Activated T-cell treated with anti-CD3 and anti-CD28 coated beads for 48 hours (primary cell): ENCODE data around the gene TOMM40L.

Experiments
- DNase-seq: peaks from one replicate; pipeline ENCODE4 v3.0.0-alpha.2; 2020; ENCODE audit warnings: low read depth

TOMM40L gene

DNA sequence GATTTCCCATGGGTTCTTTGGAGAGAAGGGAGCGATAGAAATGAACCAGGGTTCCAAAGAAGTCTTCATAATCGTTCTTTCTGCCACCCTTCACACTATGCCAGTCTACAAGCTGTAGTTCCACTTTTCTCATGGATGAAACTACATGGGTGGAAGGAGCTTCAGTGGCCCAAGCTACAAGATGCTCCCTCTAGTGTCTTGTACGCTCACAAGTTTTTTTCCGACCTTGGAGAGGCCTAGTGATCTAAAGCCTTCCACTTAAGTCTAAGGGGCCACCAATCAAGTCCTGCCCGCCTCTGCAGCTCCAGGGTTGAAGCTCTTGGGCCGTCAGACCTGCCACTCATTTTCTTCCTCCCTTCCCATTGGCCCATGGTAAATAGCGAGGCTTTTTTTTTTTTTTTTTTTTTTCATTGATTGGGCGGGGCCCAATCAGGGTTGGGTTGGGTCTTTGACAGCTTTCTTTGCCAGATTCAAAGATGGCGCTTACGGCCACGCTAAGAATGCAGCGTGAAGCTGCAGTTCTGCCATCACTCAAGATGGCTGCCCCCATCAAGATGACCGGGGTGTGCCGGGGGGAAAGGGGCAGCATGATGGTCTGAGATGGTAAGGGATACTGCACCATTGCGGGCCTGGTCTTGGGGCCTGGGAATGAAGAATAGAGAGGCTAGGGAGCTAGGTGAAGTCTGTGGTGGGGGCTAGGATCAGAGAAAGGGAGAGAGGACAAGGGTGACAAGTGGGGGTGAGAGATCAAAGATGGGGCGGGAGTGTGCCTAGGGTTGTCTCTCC, at the start of gene TOMM40L:
TSS of gene TOMM40L (plus strand) at position 527 of the 786 bp plus-strand sequence. CDS start 430 bp downstream, outside the sequence.
- peak; percentile 75 for DNase-seq

DNA sequence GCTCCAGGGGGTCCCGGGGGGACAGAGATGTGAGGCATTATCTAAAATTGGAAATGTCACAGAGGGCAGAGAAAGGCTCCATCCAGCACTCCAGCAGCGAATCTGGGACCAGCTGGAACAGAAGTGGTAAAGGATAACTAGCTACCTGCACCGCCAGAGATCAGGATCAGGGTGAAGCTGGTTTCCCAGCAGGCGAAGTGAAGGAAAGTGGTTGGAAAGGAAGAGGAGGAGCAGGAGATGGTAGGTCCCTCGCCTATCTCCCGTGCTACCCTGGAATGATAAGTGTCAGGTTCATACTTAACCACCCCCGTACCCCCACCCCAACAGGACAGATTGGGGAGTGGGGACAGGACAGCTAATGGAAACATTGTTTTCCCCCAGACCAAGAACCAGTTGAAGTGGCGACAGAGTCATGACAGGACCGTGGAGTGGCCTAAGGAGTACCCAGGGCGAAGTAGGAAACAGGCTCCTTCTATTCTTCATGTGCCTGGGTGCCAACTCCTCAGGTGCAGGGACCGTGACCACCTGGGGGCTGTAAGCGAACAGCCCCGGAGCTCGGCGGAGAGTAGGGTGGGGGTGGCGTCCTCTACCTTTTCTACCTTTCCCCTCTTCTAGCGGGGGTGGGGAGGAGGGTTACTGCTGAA, 49.3 kb upstream of the TOMM40L start:
- no peak for DNase-seq

DNA sequence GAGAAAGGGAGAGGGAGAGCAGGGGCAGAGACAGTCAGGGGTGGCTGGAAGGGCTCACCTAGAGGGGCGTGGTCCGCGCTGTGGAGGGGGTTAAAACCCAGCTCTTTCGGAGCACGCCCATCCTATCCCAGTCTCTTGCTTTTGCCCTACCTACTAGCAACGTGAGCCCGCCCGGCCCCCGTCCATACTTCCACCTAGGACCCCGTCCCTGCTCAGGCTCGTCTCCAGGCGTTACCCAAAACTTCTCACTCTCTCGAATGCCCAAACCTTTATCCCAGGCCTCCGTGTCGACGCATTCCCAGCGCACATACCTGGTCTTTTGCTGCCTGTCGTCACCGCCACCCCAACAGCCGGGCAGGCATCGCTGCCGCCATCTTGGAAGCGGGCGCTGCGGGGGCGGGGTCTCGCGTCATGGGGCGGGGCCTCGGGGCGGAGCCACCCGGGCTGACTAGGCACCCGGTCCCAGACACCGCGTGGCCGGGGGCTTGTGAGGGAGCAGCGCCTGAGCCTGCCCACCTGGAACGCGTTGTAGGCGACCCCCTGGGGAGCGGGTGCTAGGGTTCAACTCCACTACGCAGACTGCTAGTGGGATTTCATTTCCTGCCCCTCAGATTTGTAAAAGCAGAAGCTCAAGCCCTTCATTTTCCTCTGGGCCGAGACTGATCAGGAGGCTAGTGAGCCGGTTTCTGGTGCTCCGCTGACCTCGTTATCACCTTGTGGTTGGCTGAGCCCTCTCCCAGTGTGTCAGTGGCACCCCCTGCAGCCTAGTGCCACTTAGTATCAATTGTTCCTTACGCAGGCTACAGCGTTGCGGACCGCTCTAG, 48.5 kb upstream of the TOMM40L start, which contains the start of gene B4GALT3:
TSS of gene B4GALT3 (minus strand) at position 396 of the 824 bp plus-strand sequence. CDS start 1,447 bp downstream, outside the sequence.
- peak; percentile 98 for DNase-seq

DNA sequence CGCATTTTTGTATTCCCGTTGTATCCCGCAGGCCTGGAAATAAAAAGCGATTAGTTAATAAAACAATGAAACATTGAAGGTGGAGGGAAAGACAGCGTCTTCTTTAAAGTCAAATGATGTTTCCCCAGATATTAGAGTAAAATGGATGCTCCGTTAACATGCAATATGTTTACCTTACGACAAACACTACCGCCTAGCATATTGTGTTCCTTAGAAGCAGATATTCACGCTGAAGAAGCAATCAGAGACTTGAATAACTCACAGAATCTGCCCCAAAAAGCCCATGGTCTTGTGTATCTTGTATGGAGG, 48.0 kb upstream of the TOMM40L start:
- DNase-seq: no peak

DNA sequence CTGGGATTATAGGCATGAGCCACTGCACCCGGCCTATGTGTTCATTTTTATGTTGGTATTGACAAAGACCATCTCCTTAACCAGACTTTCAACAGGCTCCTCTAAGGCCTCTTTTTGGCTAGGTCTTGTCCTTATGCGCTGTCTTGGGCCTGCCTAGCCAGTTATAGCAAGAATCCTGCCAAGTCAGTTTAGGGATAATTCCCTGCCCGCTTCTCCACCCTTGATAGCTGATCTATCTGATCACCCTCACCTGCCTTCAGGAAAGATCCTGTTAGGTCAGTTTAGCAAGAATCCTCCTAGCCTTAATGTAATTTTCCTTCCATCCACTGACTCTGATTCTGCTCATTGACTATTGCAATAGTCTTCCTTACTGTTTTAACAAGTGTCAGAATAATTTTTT, 46.2 kb upstream of the TOMM40L start:
- DNase-seq: no peak

DNA sequence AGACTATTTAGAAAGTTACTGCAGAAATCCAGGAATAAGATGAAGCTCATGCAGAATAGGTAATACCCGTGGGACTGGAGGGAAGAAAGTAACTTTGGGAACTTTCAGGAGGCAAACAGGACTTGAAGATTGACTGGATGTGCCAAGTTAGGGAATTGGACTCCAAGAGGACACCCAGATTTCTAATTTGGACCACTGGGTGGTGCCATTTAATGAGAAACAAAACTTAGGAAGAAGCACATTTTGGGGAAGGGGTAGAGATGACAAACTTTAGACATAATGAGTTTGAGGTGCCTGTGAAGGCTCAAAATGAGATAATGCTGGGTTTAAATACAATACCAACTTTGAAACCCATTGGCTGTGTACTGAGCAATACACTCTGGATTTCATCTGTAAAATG, 45.2 kb upstream of the TOMM40L start:
- no peak for DNase-seq

DNA sequence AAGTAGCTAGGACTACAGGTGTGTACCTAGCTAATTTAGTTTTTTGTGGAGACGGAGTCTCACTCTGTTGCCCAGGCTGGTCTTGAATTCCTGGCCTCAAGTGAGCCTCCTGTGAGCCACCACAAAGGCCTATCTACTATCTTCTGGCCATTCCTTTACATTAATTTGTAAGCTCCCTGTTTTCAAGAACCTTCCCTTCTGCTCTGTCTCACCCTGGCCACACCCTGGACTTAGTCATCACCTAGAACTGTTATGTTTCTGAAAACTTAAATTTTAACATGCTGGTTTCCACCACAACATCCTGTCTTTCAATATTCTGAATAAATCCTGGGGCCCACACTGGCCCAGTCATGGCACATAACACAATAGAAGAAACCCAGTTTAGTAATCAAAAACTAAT, 43.6 kb upstream of the TOMM40L start:
- DNase-seq: peak; percentile 47

DNA sequence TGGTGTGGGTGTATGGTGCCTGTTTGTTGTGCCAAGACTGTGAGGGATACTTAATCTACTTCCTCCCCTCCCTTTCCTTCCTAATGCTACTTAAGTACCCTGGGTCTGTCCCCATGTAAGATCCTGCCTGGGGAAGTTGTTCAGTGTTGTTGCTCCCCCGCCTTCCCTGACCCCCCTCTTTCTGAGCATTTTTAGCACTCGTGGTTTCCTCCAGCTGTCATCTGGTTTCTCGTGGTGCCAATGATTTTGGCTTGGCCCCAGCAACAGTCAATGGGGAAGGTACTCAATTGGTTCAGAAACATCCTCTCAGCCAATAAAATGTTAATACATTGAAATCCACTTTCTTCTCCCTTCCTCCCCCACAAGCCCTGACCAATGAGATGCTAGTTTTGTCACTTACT, 40.6 kb upstream of the TOMM40L start:
- peak; percentile 55 for DNase-seq

DNA sequence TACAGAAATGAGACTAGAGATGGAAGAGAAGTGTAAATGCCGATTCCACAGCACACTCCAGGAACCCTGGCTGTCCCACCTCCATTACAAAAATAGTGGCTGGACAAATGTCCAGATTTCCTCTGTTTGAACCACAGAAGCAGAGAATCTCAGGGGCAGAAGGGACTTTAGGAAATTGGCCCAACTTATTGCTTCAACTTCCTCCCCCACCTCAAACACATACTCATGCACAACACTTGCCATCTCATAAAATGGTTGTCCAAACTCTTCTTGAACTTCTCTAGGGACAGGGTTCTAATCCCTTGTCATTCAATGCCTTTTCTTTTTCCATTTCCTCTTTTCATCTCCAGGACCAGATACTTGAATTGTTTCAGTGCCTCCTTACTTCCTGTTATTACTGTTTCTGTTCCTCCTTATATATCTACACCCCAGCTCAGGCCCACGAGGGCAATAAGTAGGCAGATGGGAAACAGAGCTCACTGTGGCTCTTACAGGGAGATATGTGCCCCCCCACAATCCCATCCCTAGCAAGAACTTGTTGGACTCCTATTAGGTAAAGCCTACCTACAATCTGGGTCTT, 40.0 kb upstream of the TOMM40L start:
- DNase-seq: no peak

DNA sequence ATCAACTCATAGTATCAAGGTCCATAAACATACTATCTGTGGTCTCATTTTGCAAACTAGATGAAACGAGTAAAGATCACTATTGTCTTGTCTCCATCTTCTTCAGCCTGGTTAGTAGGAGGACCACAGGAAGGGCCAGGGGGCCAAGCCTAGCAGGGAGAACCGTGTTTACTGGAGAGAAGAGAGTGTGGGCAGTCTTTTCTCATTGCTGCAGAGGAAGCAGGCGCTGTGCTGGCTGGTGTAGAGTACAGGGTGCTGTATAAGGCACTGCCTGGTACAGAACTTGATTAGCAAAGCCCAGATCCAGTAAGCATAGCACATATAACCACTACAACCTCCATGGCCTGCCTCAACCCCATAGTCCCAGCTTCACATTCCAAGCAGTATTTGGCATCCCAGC, 38.5 kb upstream of the TOMM40L start:
- DNase-seq: no peak

DNA sequence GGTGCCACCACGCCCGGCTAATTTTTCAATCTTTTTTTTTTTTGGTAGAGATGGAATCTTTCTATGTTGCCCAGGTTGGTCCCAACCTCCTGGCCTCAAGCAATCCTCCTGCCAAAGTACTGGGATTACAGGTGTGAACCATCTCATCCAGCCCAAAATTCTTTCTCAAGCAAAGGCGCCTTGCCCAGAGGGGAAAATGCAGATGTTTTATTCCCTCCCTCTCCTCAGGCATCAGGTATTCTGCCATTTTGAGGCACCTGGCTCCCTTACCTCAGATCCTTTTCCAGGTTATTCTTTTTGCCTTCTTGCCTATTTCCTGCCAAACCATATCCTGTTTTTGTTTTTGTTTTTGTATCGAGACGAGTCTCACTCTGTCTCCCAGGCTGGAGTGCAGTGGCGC, 37.5 kb upstream of the TOMM40L start:
- DNase-seq: no peak

DNA sequence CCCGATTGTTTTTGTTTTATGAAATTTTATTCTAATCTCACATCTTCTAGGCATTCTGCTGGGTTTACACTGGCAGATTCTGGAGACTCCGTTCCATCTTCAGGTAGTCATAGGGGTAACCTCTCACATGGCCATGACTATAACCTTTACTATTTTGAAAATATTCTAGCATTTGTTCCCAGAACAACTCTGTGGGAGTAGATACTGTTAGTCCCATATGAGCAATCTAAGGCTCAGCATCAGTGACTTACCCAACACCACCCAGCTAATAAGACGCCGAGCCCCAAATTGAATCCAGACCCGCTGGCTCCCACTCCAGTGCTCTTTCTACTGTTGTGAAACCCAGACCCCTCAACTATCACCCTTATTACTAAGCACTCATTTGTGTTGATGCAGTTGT, 36.8 kb upstream of the TOMM40L start:
- no peak for DNase-seq

DNA sequence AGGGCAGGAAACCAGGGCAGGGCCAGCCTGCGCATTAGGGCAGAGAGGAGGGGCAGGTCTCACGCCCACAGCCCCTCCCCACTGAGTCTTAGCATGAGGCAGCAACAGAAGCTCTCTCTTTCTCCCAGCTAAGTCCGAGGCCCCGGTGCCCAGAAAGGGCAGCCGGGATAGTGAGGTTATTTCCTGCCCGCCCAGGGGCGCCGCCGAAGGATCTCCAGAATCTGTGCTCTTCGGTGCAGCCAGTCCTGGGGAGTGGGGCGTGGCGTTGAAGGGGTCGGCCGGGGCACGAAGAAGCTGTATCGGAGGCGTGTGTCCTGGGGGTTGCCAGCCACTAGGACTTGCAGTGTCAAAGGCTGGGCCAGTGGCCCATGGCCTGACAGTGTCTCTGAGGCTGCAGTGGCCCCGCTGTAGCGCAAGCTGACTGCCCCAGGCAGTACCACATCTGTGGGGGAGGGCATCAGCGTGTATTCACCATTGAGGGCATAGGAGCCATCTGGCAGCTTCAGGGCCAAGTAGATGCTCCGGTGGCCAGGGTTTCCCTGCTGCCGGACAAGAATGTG, 34.8 kb upstream of the TOMM40L start:
- no peak for DNase-seq

DNA sequence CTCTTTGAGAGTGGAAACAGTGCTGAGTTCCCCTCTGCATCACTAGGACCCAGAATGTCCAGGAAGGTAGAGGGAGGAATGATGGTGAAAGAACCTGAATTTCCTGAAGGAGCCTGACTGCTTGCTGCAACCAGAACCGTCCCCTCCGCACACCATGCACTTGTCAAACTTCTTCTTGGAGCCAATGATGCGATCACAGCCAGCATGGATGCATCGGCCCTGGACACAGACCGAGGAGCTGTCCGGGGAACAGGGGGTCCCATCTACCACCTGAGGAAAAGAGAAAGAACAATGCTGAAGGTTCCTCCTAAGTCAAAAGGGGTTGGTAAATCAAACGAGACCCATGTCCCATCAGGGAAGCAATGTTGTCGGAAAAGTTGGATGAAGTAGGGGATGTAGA, 33.9 kb upstream of the TOMM40L start:
- no peak for DNase-seq

DNA sequence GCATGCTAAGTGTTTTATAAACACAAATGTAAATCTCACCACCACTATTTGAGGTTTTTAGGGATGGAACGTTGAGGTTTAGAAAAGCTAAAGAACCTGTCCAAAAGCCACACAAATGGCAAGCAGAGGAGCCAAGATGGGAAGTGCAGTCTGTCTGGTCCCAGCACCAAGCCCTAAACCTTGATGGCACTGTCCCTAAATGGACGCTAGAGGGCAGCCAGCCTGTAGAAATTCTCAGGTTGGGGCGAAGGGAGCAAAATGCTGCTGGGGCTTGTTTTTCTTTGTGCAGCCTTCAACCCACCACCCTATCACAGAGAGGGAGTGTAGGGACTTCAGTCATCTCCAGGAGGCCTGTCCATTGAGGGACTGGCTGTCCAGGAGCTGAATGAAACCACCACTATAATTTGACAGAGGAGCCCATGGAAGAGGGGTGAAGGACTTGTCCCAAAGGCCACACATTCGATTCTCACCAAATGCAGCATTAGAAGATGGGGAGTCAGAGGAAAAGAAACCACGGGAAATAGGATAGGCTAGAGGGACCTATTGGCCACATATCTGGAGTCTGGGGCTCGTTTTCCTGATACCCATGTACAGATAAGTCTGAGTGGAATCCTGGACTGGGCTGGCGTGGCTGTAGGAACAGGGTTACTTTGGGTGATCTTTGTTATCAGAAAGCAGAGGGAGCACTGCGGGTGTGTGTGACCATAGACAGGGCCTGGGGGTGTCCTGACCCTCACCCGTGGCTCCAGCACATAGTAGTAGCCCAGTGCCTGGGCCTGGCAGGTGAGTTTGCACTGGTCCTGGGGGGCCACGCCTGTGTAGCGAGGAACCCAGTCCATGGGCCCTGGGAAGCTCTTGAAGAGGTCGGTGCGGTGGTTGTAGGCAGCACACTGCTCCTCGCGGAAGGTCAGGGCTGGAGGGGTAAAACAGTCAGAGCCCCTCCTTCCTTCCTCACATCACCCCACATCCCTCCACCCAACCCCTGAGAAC, 33.1 kb upstream of the TOMM40L start:
- DNase-seq: peak; percentile 49

DNA sequence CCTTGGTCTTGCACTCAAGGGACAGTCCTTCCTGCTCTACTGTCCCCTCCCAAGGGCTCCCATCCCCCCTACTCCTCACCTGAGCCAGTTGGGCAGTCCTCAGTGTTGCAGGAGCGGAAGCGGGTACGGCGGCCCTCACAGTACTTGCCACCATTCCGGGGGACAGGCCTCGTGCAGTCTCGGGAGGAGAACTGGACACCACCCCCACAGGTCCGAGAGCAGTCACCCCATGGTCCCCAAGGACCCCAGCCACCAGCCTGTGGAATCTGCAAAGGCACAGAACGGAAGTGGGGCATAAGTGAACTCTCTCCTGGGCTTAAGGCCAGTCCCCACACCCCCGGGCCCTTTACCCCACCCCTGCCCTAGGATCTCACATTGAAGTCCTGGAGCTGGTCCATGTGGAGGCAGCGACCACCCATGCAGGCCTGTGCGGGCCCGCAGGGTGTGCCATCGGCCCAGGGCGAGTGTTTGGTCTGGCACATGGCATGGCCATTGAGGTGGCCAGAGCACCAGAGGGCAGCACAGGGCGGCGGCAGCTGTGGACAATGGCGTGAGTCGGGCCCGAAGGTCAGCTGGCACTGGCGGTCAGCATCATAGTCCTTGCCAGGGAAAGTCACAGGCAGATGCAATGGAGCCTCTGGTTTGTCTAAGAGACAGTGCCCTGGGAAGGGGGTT, 32.2 kb upstream of the TOMM40L start:
- no peak for DNase-seq

DNA sequence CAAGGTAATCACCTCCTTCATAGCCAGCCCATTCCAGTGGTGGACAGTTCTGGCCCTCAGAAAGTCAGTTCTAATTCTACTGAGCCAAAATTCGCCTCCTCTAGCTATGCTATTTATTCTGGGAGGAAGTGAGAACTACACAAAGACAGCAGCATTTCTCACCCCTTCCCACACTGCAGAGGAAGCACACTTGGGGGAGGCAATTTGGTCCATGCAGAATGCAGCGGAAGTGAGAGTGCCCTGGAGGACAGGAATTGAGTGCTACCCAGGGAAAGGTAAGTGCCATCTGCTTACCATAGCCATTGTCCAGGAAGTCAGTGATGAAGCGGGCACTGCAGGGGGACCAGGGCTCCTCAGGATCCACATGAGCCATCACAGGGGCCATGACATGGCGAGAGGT, 30.7 kb upstream of the TOMM40L start:
- DNase-seq: no peak

DNA sequence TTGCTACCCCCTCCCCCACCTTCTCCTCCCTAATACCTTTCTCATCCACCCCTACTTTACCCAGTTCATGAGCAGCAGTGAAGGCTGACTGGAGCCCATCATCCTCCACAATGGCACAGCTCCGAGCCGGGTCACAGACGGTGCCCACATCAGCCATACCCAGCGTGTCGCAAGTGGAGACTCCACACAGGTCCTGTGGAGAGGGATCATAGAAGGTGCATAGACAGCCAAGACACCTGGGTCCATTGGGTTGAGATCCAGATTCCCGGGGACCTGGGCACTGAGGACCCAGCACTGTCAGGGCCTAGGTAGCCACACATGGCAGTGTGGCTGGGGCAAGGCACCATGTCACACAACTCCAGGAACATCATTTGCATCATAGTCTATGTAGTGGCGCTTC, 29.7 kb upstream of the TOMM40L start:
- DNase-seq: no peak

DNA sequence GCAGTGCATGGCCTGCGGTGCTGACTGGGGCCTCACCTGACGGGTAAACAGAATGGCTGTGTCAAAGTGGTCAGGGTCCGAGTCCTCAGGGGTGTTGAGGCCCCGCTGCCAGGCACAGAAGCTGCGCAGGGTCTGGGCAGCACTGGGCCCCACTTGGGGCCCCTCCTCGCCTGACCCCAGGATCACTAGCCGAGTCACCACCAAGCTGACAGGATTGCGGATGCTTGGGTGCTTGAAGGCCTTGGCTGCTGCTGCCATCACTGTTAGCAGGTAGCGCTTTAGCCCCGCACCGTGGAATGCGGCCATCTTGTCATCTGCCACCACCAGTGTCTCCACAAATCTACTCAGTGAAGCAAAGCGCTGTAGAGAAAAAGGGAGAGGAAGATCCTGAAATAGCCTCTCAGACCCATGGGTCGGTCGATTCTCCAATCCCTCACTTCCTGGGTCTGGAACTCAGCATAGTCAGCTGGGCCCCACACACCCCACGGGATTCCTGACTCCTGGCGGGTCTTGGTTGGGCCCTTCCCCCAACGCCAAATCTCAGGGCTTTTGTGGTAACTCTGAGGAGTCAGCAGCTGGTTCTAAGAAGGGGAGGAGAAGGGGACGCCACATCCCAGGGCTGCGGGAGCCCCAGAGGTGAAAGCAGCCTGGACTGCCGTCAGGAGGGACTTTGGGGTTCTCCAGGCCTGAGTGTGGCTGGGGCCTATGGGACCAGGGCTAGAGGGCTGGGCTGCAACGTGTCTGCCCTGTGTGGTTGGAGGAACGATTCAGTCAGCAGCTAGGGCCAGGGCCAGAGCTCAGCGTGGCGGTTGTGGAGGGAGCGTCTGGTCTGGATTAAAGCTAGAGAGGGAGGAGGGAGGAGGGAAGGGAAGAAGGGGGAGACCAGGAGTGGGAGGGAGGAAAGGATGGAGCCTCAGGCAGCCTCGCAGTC, 29.1 kb upstream of the TOMM40L start:
- DNase-seq: no peak
